ENCODE measurements around the gene EIF4A3.

The EIF4A3 gene

GRCh38 chr17:80183581-80184422, 36.9 kb upstream of the EIF4A3 start:
- no peak overlapping the region for H3K9ac ChIP-seq (ENCODE audit: low read length)

GRCh38 chr17:80182845-80183223, 35.9 kb upstream of the EIF4A3 start:
- Histone ChIP-seq H4K8ac (ENCODE audit: low read length) (no peak overlapping the region), H3K14ac (ENCODE audit: low read length in 2 of 2) (no peak overlapping the region), H3K36me3 (ENCODE audit: control insufficient read depth in 1 of 2, insufficient read depth in 2 of 2, low read depth in 1 of 2, low read length in 2 of 2) (no peaks in the 10 kb centered on the region), H3K79me1 (replicated peaks; ENCODE audit: low read length, poor library complexity, severe bottlenecking) (no peaks in the 10 kb centered on the region), H3K4ac (ENCODE audit: low read depth in 1 of 2, low read length in 2 of 2) (no peak overlapping the region), H2BK12ac (ENCODE audit: low read length in 2 of 2) (no peak overlapping the region), H3K23ac (ENCODE audit: low read length in 2 of 2) (no peak overlapping the region), H3K18ac (ENCODE audit: low read depth in 1 of 2, low read length in 2 of 2) (no peak overlapping the region), H4K91ac (ENCODE audit: low read length) (no peak overlapping the region), H3K4me1 (ENCODE audit: control insufficient read depth, insufficient read depth, low read depth, low read length) (peaks cover 1% of the 10 kb centered on the region), H3K27ac (ENCODE audit: low read length, poor library complexity, severe bottlenecking) (no peak overlapping the region), H3K9me3 (ENCODE audit: control insufficient read depth, low read length) (no peaks in the 10 kb centered on the region), H3K4me2 (ENCODE audit: low read length, poor library complexity, severe bottlenecking) (no peak overlapping the region), H2BK120ac (ENCODE audit: low read depth, low read length) (no peak overlapping the region), H2AFZ (ENCODE audit: low read depth, low read length) (no peak overlapping the region), H3K4me3 (ENCODE audit: insufficient read depth in 1 of 2, low read depth in 1 of 2, low read length in 2 of 2) (no peak overlapping the region), H3K27me3 (ENCODE audit: control insufficient read depth in 1 of 2, insufficient read depth in 1 of 2, low read length in 2 of 2) (peaks cover 22 to 51% of the 10 kb centered on the region in 2 experiments), H2AK5ac (ENCODE audit: low read length, severe bottlenecking) (no peak overlapping the region), H2BK15ac (ENCODE audit: low read depth, poor library complexity, severe bottlenecking) (no peak overlapping the region), H2BK5ac (ENCODE audit: low read depth, low read length, poor library complexity, severe bottlenecking) (no peak overlapping the region), H3K9ac (ENCODE audit: low read length) (no peak overlapping the region)
- WGBS = 90% methylated on average over 12 of the region's 12 CpGs
- no peak for DNase-seq

More at GRCh38 chr17:80183581-80184422, 36.9 kb upstream of the EIF4A3 start:
- no peak overlapping the region for H3K4me3 ChIP-seq (ENCODE audit: insufficient read depth in 1 of 2, low read depth in 1 of 2, low read length in 2 of 2)
- no peaks in the 10 kb centered on the region for H3K36me3 ChIP-seq (ENCODE audit: control insufficient read depth in 1 of 2, insufficient read depth in 2 of 2, low read depth in 1 of 2, low read length in 2 of 2)
- no peak overlapping the region for H2AFZ ChIP-seq (ENCODE audit: low read depth, low read length)
- no peak overlapping the region for H4K8ac ChIP-seq (ENCODE audit: low read length)
- no peak overlapping the region for H3K27ac ChIP-seq (ENCODE audit: low read length, poor library complexity, severe bottlenecking)
- peak overlapping the region in 1 of 2 experiments; percentile 47 for H2BK12ac ChIP-seq (ENCODE audit: low read length in 2 of 2)
- H3K4me2 ChIP-seq (ENCODE audit: low read length, poor library complexity, severe bottlenecking) = no peak overlapping the region
- peaks cover 17 to 42% of the 10 kb centered on the region in 2 experiments for H3K27me3 ChIP-seq (ENCODE audit: control insufficient read depth in 1 of 2, insufficient read depth in 1 of 2, low read length in 2 of 2)
- H2BK120ac ChIP-seq (ENCODE audit: low read depth, low read length) = no peak overlapping the region
- H3K4ac ChIP-seq (ENCODE audit: low read depth in 1 of 2, low read length in 2 of 2) = no peak overlapping the region
- H3K14ac ChIP-seq (ENCODE audit: low read length in 2 of 2) = peak overlapping the region in 1 of 2 experiments; percentile 26
- H3K18ac ChIP-seq (ENCODE audit: low read depth in 1 of 2, low read length in 2 of 2) = no peak overlapping the region
- no peak overlapping the region for H2AK5ac ChIP-seq (ENCODE audit: low read length, severe bottlenecking)
- DNase-seq = no peak
- no peaks in the 10 kb centered on the region for H3K9me3 ChIP-seq (ENCODE audit: control insufficient read depth, low read length)
- H3K23ac ChIP-seq (ENCODE audit: low read length in 2 of 2) = no peak overlapping the region
- 85% methylated on average over 24 of the region's 26 CpGs for WGBS
- no peak overlapping the region for H2BK5ac ChIP-seq (ENCODE audit: low read depth, low read length, poor library complexity, severe bottlenecking)
- no peaks in the 10 kb centered on the region for H3K79me1 ChIP-seq (replicated peaks; ENCODE audit: low read length, poor library complexity, severe bottlenecking)
- peaks cover 1% of the 10 kb centered on the region for H3K4me1 ChIP-seq (ENCODE audit: control insufficient read depth, insufficient read depth, low read depth, low read length)
- no peak overlapping the region for H4K91ac ChIP-seq (ENCODE audit: low read length)
- H2BK15ac ChIP-seq (ENCODE audit: low read depth, poor library complexity, severe bottlenecking) = no peak overlapping the region

GRCh38 chr17:80182118-80182844, 35.4 kb upstream of the EIF4A3 start:
- H3K79me1 ChIP-seq (replicated peaks; ENCODE audit: low read length, poor library complexity, severe bottlenecking) = no peaks in the 10 kb centered on the region
- peak overlapping the region in 1 of 2 experiments; percentile 20 for H3K4me3 ChIP-seq (ENCODE audit: insufficient read depth in 1 of 2, low read depth in 1 of 2, low read length in 2 of 2)
- no peak overlapping the region for H3K9ac ChIP-seq (ENCODE audit: low read length)
- H3K4ac ChIP-seq (ENCODE audit: low read depth in 1 of 2, low read length in 2 of 2) = no peak overlapping the region
- H3K14ac ChIP-seq (ENCODE audit: low read length in 2 of 2) = no peak overlapping the region
- peaks cover 1% of the 10 kb centered on the region for H3K4me1 ChIP-seq (ENCODE audit: control insufficient read depth, insufficient read depth, low read depth, low read length)
- no peak overlapping the region for H2BK5ac ChIP-seq (ENCODE audit: low read depth, low read length, poor library complexity, severe bottlenecking)
- no peak overlapping the region for H2BK12ac ChIP-seq (ENCODE audit: low read length in 2 of 2)
- H2AK5ac ChIP-seq (ENCODE audit: low read length, severe bottlenecking) = no peak overlapping the region
- H3K4me2 ChIP-seq (ENCODE audit: low read length, poor library complexity, severe bottlenecking) = no peak overlapping the region
- no peak overlapping the region for H2BK15ac ChIP-seq (ENCODE audit: low read depth, poor library complexity, severe bottlenecking)
- no peak for DNase-seq
- 89% methylated on average over 30 of the region's 30 CpGs for WGBS
- H2BK120ac ChIP-seq (ENCODE audit: low read depth, low read length) = no peak overlapping the region
- peaks cover 23 to 55% of the 10 kb centered on the region in 2 experiments for H3K27me3 ChIP-seq (ENCODE audit: control insufficient read depth in 1 of 2, insufficient read depth in 1 of 2, low read length in 2 of 2)
- no peaks in the 10 kb centered on the region for H3K36me3 ChIP-seq (ENCODE audit: control insufficient read depth in 1 of 2, insufficient read depth in 2 of 2, low read depth in 1 of 2, low read length in 2 of 2)
- no peak overlapping the region for H3K23ac ChIP-seq (ENCODE audit: low read length in 2 of 2)
- H2AFZ ChIP-seq (ENCODE audit: low read depth, low read length) = no peak overlapping the region
- no peak overlapping the region for H4K91ac ChIP-seq (ENCODE audit: low read length)
- no peak overlapping the region for H3K18ac ChIP-seq (ENCODE audit: low read depth in 1 of 2, low read length in 2 of 2)
- no peak overlapping the region for H4K8ac ChIP-seq (ENCODE audit: low read length)
- no peak overlapping the region for H3K27ac ChIP-seq (ENCODE audit: low read length, poor library complexity, severe bottlenecking)
- no peaks in the 10 kb centered on the region for H3K9me3 ChIP-seq (ENCODE audit: control insufficient read depth, low read length)

GRCh38 chr17:80181431-80181830, 34.5 kb upstream of the EIF4A3 start:
- Histone ChIP-seq H4K8ac (ENCODE audit: low read length) (no peak overlapping the region), H3K4me1 (ENCODE audit: control insufficient read depth, insufficient read depth, low read depth, low read length) (peaks cover 1% of the 10 kb centered on the region), H4K91ac (ENCODE audit: low read length) (no peak overlapping the region), H3K27me3 (ENCODE audit: control insufficient read depth in 1 of 2, insufficient read depth in 1 of 2, low read length in 2 of 2) (peaks cover 20 to 55% of the 10 kb centered on the region in 2 experiments), H3K4ac (ENCODE audit: low read depth in 1 of 2, low read length in 2 of 2) (no peak overlapping the region), H2AK5ac (ENCODE audit: low read length, severe bottlenecking) (no peak overlapping the region), H3K4me3 (ENCODE audit: insufficient read depth in 1 of 2, low read depth in 1 of 2, low read length in 2 of 2) (no peak overlapping the region), H3K9ac (ENCODE audit: low read length) (no peak overlapping the region), H3K27ac (ENCODE audit: low read length, poor library complexity, severe bottlenecking) (no peak overlapping the region), H3K14ac (ENCODE audit: low read length in 2 of 2) (peak overlapping the region in 1 of 2 experiments; percentile 18), H2BK120ac (ENCODE audit: low read depth, low read length) (no peak overlapping the region), H2AFZ (ENCODE audit: low read depth, low read length) (no peak overlapping the region), H3K18ac (ENCODE audit: low read depth in 1 of 2, low read length in 2 of 2) (no peak overlapping the region), H2BK5ac (ENCODE audit: low read depth, low read length, poor library complexity, severe bottlenecking) (no peak overlapping the region), H3K9me3 (ENCODE audit: control insufficient read depth, low read length) (no peaks in the 10 kb centered on the region), H3K23ac (ENCODE audit: low read length in 2 of 2) (no peak overlapping the region), H2BK12ac (ENCODE audit: low read length in 2 of 2) (no peak overlapping the region), H3K36me3 (ENCODE audit: control insufficient read depth in 1 of 2, insufficient read depth in 2 of 2, low read depth in 1 of 2, low read length in 2 of 2) (no peaks in the 10 kb centered on the region), H3K4me2 (ENCODE audit: low read length, poor library complexity, severe bottlenecking) (no peak overlapping the region), H2BK15ac (ENCODE audit: low read depth, poor library complexity, severe bottlenecking) (no peak overlapping the region), H3K79me1 (replicated peaks; ENCODE audit: low read length, poor library complexity, severe bottlenecking) (no peaks in the 10 kb centered on the region)
- DNase-seq = no peak
- WGBS = 93% methylated on average over 17 of the region's 17 CpGs
